Measurements from ENCODE around the gene HDAC11. TPM values are rescaled to one million over a fixed set of nuclear protein-coding genes. Genes with fewer than 3 reads are reported as not detected.

The HDAC11 gene
- total and polyA plus RNA-seq, 9 of the 15 experiments (the other 6 are each of a cell fraction or from before 2014, with no cell fraction given): 0.60 to 6.0 (median 4.5) TPM

DNA sequence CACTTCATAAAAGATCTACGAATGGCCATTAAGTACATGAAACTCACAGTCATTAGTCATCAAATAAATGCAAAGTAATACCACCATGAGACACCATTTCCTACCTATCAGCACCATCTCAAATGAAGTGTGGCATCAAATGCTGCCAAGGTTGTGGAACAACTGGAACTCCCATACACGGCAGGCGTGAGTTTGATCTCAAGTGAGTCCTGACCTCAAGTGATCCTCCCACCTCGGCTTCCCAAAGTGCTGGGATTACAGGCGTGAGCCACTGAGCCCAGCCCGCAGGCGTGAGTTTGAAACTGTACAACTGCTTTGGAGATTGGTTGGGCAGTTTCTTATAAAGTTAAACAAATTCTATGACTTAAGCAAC, 28.8 kb upstream of the HDAC11 start (continued):
- TF ChIP-seq, protein P1, sequence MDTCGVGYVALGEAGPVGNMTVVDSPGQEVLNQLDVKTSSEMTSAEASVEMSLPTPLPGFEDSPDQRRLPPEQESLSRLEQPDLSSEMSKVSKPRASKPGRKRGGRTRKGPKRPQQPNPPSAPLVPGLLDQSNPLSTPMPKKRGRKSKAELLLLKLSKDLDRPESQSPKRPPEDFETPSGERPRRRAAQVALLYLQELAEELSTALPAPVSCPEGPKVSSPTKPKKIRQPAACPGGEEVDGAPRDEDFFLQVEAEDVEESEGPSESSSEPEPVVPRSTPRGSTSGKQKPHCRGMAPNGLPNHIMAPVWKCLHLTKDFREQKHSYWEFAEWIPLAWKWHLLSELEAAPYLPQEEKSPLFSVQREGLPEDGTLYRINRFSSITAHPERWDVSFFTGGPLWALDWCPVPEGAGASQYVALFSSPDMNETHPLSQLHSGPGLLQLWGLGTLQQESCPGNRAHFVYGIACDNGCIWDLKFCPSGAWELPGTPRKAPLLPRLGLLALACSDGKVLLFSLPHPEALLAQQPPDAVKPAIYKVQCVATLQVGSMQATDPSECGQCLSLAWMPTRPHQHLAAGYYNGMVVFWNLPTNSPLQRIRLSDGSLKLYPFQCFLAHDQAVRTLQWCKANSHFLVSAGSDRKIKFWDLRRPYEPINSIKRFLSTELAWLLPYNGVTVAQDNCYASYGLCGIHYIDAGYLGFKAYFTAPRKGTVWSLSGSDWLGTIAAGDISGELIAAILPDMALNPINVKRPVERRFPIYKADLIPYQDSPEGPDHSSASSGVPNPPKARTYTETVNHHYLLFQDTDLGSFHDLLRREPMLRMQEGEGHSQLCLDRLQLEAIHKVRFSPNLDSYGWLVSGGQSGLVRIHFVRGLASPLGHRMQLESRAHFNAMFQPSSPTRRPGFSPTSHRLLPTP (IDR thresholded peaks at IDR 0.05; ENCODE audit: borderline replicate concordance, extremely low read depth, insufficient read length): no peak
- no peak for TF ChIP-seq HNRNPL (IDR thresholded peaks at IDR 0.05; ENCODE audit: low read depth, low read length)
- TF ChIP-seq, protein P2, sequence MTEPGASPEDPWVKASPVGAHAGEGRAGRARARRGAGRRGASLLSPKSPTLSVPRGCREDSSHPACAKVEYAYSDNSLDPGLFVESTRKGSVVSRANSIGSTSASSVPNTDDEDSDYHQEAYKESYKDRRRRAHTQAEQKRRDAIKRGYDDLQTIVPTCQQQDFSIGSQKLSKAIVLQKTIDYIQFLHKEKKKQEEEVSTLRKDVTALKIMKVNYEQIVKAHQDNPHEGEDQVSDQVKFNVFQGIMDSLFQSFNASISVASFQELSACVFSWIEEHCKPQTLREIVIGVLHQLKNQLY (CRISPR knock-in tag; conservative IDR thresholded peaks at IDR 0.05): no peak
- TF ChIP-seq, protein P3, sequence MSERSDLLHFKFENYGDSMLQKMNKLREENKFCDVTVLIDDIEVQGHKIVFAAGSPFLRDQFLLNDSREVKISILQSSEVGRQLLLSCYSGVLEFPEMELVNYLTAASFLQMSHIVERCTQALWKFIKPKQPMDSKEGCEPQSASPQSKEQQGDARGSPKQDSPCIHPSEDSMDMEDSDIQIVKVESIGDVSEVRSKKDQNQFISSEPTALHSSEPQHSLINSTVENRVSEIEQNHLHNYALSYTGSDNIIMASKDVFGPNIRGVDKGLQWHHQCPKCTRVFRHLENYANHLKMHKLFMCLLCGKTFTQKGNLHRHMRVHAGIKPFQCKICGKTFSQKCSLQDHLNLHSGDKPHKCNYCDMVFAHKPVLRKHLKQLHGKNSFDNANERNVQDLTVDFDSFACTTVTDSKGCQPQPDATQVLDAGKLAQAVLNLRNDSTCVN (CRISPR knock-in tag; IDR thresholded peaks at IDR 0.05): no peak
- no peak for TF ChIP-seq TAF7 (tag; IDR thresholded peaks at IDR 0.05)
- TF ChIP-seq, protein P4, sequence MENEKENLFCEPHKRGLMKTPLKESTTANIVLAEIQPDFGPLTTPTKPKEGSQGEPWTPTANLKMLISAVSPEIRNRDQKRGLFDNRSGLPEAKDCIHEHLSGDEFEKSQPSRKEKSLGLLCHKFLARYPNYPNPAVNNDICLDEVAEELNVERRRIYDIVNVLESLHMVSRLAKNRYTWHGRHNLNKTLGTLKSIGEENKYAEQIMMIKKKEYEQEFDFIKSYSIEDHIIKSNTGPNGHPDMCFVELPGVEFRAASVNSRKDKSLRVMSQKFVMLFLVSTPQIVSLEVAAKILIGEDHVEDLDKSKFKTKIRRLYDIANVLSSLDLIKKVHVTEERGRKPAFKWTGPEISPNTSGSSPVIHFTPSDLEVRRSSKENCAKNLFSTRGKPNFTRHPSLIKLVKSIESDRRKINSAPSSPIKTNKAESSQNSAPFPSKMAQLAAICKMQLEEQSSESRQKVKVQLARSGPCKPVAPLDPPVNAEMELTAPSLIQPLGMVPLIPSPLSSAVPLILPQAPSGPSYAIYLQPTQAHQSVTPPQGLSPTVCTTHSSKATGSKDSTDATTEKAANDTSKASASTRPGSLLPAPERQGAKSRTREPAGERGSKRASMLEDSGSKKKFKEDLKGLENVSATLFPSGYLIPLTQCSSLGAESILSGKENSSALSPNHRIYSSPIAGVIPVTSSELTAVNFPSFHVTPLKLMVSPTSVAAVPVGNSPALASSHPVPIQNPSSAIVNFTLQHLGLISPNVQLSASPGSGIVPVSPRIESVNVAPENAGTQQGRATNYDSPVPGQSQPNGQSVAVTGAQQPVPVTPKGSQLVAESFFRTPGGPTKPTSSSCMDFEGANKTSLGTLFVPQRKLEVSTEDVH (IDR thresholded peaks at IDR 0.05; ENCODE audit: low read depth, partially characterized antibody): no peak
- TF ChIP-seq NFYB (IDR thresholded peaks at IDR 0.05; ENCODE audit: extremely low read depth, insufficient read length): no peak
- no peak for TF ChIP-seq TCFL5 (CRISPR knock-in tag; conservative IDR thresholded peaks at IDR 0.05)
- TF ChIP-seq POU5F1 (IDR thresholded peaks at IDR 0.05; ENCODE audit: borderline replicate concordance, low read depth, low read length, partially characterized antibody): no peak
- TF ChIP-seq MYBL2 (IDR thresholded peaks at IDR 0.05; ENCODE audit: low read depth): 0 out of 2 replicates have a peak, but pooled peaks have one; percentile 19
- TF ChIP-seq MYBL2 (CRISPR knock-in tag; IDR thresholded peaks at IDR 0.05; ENCODE audit: borderline replicate concordance): no peak
- no peak for TF ChIP-seq RBM22 (IDR thresholded peaks at IDR 0.05; ENCODE audit: low read depth, low read length, poor library complexity, severe bottlenecking)
- TF ChIP-seq, protein P5, sequence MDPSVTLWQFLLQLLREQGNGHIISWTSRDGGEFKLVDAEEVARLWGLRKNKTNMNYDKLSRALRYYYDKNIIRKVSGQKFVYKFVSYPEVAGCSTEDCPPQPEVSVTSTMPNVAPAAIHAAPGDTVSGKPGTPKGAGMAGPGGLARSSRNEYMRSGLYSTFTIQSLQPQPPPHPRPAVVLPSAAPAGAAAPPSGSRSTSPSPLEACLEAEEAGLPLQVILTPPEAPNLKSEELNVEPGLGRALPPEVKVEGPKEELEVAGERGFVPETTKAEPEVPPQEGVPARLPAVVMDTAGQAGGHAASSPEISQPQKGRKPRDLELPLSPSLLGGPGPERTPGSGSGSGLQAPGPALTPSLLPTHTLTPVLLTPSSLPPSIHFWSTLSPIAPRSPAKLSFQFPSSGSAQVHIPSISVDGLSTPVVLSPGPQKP (CRISPR knock-in tag; IDR thresholded peaks at IDR 0.05): no peak
- TF ChIP-seq ATF7 (IDR thresholded peaks at IDR 0.05): no peak
- no peak for TF ChIP-seq STAG1 (CRISPR knock-in tag; IDR thresholded peaks at IDR 0.05; ENCODE audit: borderline replicate concordance)
- TF ChIP-seq MBD2 (IDR thresholded peaks at IDR 0.05; ENCODE audit: borderline replicate concordance, low read depth): no peak
- TF ChIP-seq, protein P6, sequence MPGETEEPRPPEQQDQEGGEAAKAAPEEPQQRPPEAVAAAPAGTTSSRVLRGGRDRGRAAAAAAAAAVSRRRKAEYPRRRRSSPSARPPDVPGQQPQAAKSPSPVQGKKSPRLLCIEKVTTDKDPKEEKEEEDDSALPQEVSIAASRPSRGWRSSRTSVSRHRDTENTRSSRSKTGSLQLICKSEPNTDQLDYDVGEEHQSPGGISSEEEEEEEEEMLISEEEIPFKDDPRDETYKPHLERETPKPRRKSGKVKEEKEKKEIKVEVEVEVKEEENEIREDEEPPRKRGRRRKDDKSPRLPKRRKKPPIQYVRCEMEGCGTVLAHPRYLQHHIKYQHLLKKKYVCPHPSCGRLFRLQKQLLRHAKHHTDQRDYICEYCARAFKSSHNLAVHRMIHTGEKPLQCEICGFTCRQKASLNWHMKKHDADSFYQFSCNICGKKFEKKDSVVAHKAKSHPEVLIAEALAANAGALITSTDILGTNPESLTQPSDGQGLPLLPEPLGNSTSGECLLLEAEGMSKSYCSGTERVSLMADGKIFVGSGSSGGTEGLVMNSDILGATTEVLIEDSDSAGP (CRISPR knock-in tag; IDR thresholded peaks at IDR 0.05): no peak
- no peak for TF ChIP-seq COPS2 (conservative IDR thresholded peaks at IDR 0.05)

Data from K562 (cell line).